T-helper 1 cell treated with Interleukin-12 subunit alpha and Interleukin-12 subunit beta and Interleukin-4 antibody, amounts not matched to agents 30 ng/mL and 1 ng/mL, for 36 hours (primary cell): ENCODE measurements around the gene SH2D2A. TPM values are rescaled to one million over a fixed set of nuclear protein-coding genes. Genes with fewer than 3 reads are reported as not detected.

Experiments used
- intact Hi-C: fragments of 100-400 bp; cut with micrococcal nuclease; formaldehyde crosslinking; loops from one replicate; pipeline ENCODE4 v1.15.1; 2024
- total RNA-seq: library from RNA; stranded (reverse); gene quantifications from 2 replicates; pipeline ENCODE4 v1.2.3, GENCODE V29; 2022

SH2D2A gene
- total RNA-seq, 1 donor from 2014 or later, result 234 TPM

DNA sequence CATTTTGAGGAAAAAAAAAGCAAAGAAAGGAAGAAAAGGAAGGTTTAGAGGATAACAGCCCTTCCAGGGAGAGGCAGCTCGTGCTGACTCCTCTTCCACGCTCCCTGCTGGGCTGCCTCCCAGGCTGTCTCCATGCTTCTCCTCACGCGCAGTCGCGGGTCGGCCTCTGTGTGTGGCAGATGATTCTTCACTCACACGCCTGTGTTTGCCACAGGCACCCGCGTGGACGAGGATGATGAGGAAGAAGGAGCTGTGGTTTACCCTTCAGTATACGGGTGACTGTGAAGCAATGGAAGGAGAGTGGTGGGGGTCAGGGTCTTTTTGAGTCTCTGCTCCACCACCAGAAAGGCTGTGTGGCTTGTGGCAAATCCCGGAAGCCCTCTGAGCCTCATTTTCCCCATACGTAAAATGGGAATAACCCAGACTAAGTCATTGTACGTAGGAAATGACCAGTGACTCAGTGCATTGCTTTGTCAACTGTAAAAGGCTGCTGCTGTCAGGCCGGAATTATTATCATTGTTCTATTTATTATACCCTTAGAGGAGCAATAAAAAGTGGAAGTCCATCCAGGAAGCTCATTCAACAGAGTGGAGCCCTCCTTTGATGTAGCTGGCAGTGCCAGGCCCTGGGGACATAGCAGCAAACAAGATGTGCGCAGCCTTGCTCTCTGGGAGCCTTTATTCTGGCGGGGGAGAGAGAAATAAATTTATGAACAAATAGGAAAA lies 11.9 kb upstream of the SH2D2A start:
- intact Hi-C loops, result no loop called here

GRCh38 chr1:156826630-156827029 lies 10.0 kb upstream of the SH2D2A start:
- intact Hi-C loops, result no loop called here

DNA sequence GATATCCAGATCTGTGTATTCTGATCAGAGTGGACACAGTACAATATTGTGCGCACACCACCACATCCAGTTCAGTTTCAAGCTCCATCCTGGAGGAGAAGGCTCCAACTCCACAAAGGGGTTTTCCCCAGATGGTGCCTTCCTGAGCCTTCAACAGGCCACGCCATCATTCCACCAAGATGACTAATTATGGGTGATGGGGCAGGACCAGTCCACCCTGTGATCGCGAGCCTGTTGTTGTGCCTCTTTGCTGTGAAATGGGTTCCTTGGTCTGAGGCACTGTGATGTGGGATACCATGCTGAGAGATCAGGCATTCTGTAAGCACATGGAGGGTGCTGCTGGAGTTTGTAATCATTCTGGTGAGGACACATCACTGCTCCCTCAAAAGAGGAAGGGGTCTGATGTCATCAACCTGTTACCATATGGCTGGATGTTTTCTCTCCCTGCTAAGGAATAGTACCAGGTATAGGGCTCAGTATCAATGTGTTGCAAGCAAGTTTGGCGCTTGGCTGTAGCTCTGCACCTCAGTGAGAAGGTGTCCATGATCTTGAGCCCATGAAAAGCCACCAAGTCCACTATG lies 6.7 kb upstream of the SH2D2A start:
- intact Hi-C loops, result no loop called here

GRCh38 chr1:156822680-156823079 lies 6.0 kb upstream of the SH2D2A start:
- intact Hi-C loops, result no loop called here

DNA sequence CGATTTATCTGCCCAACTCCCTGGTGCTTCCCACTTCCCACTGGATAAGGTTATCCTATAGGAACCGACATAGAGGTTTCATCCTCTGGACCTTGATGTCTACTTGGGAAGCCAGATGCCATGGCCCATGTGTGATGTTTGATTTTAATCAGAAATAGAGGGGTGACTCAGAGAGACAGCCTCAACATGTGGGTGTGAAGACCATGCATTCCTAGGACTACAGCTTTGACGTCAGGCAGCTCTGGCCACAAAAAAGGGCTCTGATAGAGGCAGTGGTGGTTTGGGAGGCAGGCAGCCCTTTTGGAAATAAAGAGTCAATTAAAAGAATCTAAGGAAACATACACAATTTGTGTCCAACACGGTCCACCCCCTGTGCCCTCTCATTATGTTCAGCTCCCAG lies 5.2 kb upstream of the SH2D2A start:
- intact Hi-C loops, result no loop called here

DNA sequence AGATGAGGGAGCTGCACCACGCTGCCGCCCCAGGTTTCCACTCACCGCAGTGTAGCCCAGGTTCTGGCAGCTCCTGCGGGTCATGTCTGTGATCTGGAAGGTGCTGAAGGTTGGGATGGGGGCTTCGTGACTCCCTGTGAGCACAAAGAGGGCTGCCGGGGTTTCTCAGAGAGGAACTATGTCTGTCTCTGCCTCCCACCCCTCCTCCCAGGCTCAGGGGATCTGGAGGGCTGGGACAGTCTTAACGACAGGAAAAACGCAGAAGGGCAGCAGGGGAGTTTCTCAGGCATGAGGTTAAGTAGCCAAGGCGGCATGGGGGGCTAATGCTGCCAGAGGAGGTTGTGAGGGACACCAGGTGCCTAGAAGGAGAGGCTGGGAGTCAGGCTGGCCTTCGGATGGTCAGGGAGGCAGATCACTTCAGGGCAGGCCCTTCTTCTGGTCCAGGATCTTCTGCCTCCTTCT lies 656 bp downstream of the SH2D2A start:
- intact Hi-C loops, result loop anchor here (1.0 to 10.0 kb wide), 9 partner anchors 9 to 319 kb away; partner anchors contain the start of genes ETV3, ISG20L2, METTL25B and MRPL24

DNA sequence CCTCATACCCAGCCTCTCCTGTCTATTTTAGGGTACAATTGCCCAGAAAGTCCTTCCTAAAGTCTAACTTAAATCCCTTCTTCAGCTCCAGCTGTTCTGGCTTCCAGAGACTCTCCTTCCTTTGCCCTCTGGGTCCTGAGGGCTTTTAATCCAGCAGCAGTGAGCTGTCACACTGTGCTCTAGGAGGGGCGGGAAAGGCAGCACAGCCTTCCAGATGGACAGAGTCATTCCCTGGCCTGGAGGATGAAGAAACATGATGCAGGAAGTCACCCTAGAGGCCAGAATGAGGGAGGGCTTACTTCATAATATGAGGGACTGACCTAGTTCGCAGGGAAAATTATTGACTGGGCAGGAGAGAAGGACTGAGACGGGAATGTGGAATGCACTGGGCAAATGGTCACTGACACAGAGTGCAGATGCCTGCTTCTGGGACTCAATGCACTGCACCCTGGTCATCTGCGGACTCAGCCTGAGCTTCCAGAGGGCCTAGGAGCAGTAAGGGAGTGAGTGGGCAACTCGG lies 1.3 kb downstream of the SH2D2A start:
- intact Hi-C loops, result loop anchor here (10.0 kb wide), 1 partner anchor 319 kb away; the partner anchor contains the start of gene ETV3

DNA sequence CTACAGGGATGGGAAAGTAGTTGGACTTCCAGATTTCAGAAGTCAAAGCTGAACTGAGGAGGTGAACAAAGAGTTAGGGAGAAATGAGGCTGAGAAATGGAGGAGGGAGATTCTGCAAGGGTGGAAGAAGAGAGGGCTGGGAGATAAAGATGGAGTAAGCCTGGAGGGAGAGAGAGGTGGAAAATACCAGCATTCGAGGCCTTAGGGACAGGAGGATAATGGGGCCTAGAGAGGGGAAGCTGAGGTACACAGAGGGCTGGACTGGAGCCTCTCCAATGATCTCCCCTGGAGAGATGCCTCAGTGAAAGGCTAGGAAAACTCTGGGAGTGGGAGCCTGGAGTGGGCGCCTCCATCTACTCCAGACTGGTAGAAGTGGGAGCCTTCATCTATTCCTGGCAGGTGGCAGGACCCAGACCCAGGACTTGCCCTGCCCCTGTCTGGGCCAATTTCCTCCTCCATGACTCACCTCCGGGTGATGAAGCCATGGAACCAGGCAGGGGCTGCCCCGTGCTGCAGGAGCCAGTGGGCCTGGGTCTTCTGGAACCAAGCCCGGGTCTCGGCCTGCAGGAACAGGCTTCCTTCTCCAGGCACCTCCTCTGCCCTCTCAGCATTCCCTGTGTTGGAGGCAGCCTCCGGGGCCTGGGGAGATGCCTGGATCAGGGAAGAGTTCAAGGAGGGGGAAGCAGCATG lies 1.9 kb downstream of the SH2D2A start:
- intact Hi-C loops, result loop anchor here (10.0 kb wide), 1 partner anchor 320 kb away; the partner anchor contains the start of gene ETV3

DNA sequence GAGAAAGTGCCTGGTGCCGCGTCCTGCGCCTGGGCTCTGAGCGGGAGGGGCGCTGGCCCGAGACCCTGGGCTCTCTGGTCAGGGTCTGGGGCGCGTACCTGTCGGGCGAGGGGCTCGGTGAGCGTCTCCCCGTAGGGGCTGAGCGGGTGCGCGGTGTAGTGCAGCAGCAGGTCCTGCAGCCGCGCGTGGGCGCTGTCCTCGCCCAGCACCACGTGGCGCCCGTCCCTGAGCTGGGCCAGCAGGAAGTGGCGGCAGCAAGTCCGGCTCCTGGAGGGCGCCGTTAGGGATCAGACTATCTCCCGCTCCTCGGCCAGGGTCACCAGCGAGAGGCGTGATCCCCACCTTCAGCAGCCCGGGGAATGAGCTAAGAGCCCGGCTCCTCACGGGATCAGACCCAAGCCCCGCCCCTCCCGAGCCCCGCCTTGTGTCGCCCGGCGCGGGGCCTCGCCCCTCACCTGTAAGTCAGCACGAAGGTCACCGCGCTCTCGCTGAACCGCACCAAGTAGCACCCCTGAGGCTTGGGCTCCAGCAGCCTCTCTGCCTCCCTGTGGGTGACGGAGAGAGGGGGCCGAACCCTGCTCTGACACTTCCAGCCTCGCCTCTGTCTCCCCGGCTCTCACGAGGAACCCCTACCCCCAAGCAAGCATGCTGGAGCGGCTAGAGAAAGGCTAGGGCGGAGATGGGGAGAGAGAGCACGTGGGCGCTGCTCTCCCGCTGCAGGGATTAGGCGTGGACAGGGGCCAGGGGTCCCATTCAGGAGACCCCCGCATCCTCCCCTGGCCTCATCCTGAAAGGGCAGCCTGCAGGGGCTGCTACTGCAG lies 2.7 kb downstream of the SH2D2A start:
- intact Hi-C loops, result loop anchor here (1.0 to 10.0 kb wide), 2 partner anchors 17 to 321 kb away; partner anchors contain the start of gene ETV3

- intact Hi-C loops, result loop anchor here (1.0 to 10.0 kb wide), 2 partner anchors 16 to 322 kb away; partner anchors contain the start of gene ETV3
Observed at GRCh38 chr1:156813298-156813697, 3.4 kb downstream of the SH2D2A start.

DNA sequence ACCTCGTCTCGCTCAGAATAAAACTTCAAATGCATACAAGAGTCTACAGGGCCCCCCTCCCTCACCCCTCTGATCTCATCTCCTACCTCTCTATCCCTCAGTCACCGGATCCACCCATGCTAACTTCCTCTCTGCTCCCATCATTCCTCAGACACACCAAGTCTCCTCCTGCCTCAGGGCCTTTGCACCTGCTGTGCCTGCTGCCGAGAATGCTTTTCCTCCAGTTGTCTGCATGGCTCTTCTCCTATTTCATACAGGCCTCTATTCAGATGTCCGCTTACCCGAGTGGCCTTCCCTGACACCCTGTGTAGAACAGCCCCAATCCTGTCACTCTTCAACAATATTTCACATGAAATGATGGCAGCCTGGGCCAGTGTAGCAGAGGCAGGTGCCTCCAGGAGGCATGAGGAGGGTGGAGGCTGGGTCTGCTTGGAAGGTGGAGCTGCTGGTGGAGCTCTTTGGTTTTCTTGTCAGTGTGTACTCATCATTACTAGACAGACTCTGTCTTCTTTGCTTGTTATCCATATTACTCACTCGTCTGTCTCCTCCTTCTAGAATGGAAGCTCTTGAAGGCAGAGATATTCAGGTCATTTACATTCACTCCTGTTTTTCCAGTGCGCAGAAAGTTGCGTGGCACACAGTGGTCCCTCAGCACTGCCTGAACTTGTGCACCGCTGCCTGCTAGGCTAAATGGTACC lies 4.2 kb downstream of the SH2D2A start:
- intact Hi-C loops, result loop anchor here (10.0 kb wide), 1 partner anchor 322 kb away; the partner anchor contains the start of gene ETV3

GRCh38 chr1:156811168-156811567 lies 5.5 kb downstream of the SH2D2A start:
- intact Hi-C loops, result loop anchor here (10.0 kb wide), 1 partner anchor 324 kb away; the partner anchor contains the start of gene ETV3

GRCh38 chr1:156809711-156810366 lies 6.8 kb downstream of the SH2D2A start:
- intact Hi-C loops, result loop anchor here (10.0 kb wide), 1 partner anchor 325 kb away; the partner anchor contains the start of gene ETV3

- intact Hi-C loops, result no loop called here
Observed at GRCh38 chr1:156809281-156809680, 7.4 kb downstream of the SH2D2A start.

- intact Hi-C loops, result no loop called here
Observed at GRCh38 chr1:156808186-156809030, 8.2 kb downstream of the SH2D2A start.

GRCh38 chr1:156807627-156808026 lies 9.0 kb downstream of the SH2D2A start:
- intact Hi-C loops, result loop anchor here (1.0 kb wide), 2 partner anchors 9 to 10 kb away; partner anchors contain the start of gene SH2D2A

- intact Hi-C loops, result loop anchor here (1.0 kb wide), 2 partner anchors 9 to 10 kb away; partner anchors contain the start of gene SH2D2A
Observed at GRCh38 chr1:156806512-156807440, 9.9 kb downstream of the SH2D2A start.
